ENCODE data around the gene ARID5B. TPM values are rescaled to one million over a fixed set of nuclear protein-coding genes. Genes with fewer than 3 reads are reported as not detected.

Gene ARID5B
- total RNA-seq, 2 experiments from 2014 or later = 49.2 to 51.3 TPM

- no peak for TF ChIP-seq CTCF (IDR thresholded peaks at IDR 0.05)
- Histone ChIP-seq H3K27ac (ENCODE audit: low read depth in 1 of 2, low read length in 2 of 2) (no peak overlapping the region), H3K27me3 (ENCODE audit: control insufficient read depth in 1 of 2, insufficient read depth in 2 of 2, low read length in 2 of 2) (no peaks in the 10 kb centered on the region), H3K4me3 (ENCODE audit: low read length) (no peak overlapping the region), H3K4me1 (ENCODE audit: insufficient read depth, low read length) (peaks cover 12% of the 10 kb centered on the region), H3K36me3 (ENCODE audit: insufficient read depth, low read length) (peaks cover 35% of the 10 kb centered on the region), H3K9me3 (ENCODE audit: control insufficient read depth in 1 of 2, insufficient read depth in 1 of 2, low read length in 2 of 2) (no peaks in the 10 kb centered on the region)
- no peaks in the 10 kb centered on the region for H3K27me3 Mint-ChIP-seq
- peaks cover 5% of the 10 kb centered on the region for H3K9me3 Mint-ChIP-seq
- peaks cover 52% of the 10 kb centered on the region for H3K4me1 Mint-ChIP-seq (ENCODE audit: low read depth)
- POLR2A ChIA-PET = no interaction called here
- H3K36me3 Mint-ChIP-seq (ENCODE audit: low read depth) = peaks cover 78% of the 10 kb centered on the region
- no peak overlapping the region for H3K27ac Mint-ChIP-seq
- no peak for DNase-seq
- CTCF ChIA-PET = interaction anchor here (0.9 kb wide), 1 partner anchor 15 kb away, joined by 4 read pairs; no protein-coding TSS in a partner anchor
- intact Hi-C loops (cut with DNase I, micrococcal nuclease) = no loop called here
- no peak for ATAC-seq (ENCODE audit: poor library complexity)
- no peak overlapping the region for H3K4me3 Mint-ChIP-seq
Observed at GRCh38 chr10:61967298-61967697, 65.8 kb downstream of the ARID5B start.

DNA sequence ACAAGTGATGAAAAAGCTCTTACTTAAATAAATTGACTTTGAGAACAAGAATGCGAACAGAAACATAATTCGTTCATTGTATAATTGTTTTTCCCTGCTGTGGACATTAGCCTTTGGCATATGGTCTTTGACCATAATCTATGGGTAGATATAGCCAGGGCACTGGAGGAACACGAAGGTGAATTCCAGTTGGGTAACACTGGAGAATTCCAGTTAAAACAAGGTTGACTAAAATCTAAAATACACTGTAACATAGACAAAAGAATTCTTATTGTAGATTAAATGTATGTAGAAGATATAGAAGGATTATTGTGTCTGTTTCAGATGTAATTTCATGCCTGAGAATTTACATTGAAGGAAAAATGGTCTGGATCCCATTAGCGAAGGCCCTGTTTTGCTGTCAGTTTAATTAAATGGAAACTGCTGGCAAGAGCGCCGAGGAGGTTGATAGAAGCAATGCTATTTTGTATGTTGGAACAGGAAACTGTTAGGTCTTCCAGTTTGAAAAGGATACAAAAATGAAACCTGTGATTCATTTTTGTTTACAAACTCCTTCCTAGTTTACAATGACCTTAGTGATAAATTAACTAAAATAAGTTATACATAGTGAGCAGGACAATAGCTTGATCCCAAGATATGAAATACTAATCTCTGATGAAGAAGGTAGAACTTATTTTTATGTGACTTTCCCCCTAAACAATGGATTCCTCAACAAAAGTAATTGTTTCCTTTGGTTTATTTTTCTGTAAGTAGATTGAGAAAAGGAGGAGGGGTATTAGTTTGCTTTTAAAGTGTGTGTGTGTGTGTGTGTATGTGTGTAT is 68.9 kb downstream of the ARID5B start:
- Mint-ChIP-seq H3K4me1 (ENCODE audit: low read depth) (peaks cover 56% of the 10 kb centered on the region), H3K9me3 (peaks cover 5% of the 10 kb centered on the region), H3K27ac (peak overlapping the region; percentile 43), H3K27me3 (no peaks in the 10 kb centered on the region), H3K36me3 (ENCODE audit: low read depth) (peaks cover 74% of the 10 kb centered on the region), H3K4me3 (no peak overlapping the region)
- TF ChIP-seq CTCF (IDR thresholded peaks at IDR 0.05) = no peak
- Histone ChIP-seq H3K27ac (ENCODE audit: low read depth in 1 of 2, low read length in 2 of 2) (no peak overlapping the region), H3K9me3 (ENCODE audit: control insufficient read depth in 1 of 2, insufficient read depth in 1 of 2, low read length in 2 of 2) (no peaks in the 10 kb centered on the region), H3K4me1 (ENCODE audit: insufficient read depth, low read length) (no peaks in the 10 kb centered on the region), H3K36me3 (ENCODE audit: insufficient read depth, low read length) (peaks cover 27% of the 10 kb centered on the region), H3K27me3 (ENCODE audit: control insufficient read depth in 1 of 2, insufficient read depth in 2 of 2, low read length in 2 of 2) (no peaks in the 10 kb centered on the region), H3K4me3 (ENCODE audit: low read length) (no peak overlapping the region)
- ChIA-PET POLR2A (interaction anchor here (3.0 kb wide), 1 partner anchor 68 kb away, joined by 6 read pairs; no protein-coding TSS in a partner anchor), CTCF (no interaction called here)
- DNase-seq (no peak), ATAC-seq (ENCODE audit: poor library complexity) (no peak)
- intact Hi-C loops (cut with DNase I, micrococcal nuclease) = no loop called here

DNA sequence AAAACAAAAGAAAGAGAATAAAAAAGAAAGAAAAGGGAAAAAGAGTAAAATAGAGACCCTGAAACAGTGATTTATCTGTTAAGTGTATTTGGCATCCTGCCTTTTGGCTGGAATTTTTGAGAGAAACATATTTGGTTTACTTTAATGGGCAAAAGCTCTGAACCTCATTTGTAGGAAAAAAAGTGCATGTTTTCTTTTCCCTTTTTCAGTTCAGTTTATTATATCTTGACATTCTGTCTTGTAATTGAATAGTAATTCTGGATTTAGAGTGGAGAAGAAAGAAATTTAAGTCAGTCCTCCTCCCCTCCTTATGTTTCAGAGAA is 69.5 kb downstream of the ARID5B start:
- Histone ChIP-seq H3K36me3 (ENCODE audit: insufficient read depth, low read length) (peaks cover 27% of the 10 kb centered on the region), H3K4me3 (ENCODE audit: low read length) (no peak overlapping the region), H3K27ac (ENCODE audit: low read depth in 1 of 2, low read length in 2 of 2) (no peak overlapping the region), H3K4me1 (ENCODE audit: insufficient read depth, low read length) (no peaks in the 10 kb centered on the region), H3K27me3 (ENCODE audit: control insufficient read depth in 1 of 2, insufficient read depth in 2 of 2, low read length in 2 of 2) (no peaks in the 10 kb centered on the region), H3K9me3 (ENCODE audit: control insufficient read depth in 1 of 2, insufficient read depth in 1 of 2, low read length in 2 of 2) (no peaks in the 10 kb centered on the region)
- Mint-ChIP-seq H3K4me1 (ENCODE audit: low read depth) (peaks cover 56% of the 10 kb centered on the region), H3K36me3 (ENCODE audit: low read depth) (peaks cover 76% of the 10 kb centered on the region), H3K27ac (peak overlapping the region; percentile 43), H3K4me3 (no peak overlapping the region), H3K27me3 (no peaks in the 10 kb centered on the region), H3K9me3 (peaks cover 5% of the 10 kb centered on the region)
- no peak for TF ChIP-seq CTCF (IDR thresholded peaks at IDR 0.05)
- no peak for DNase-seq
- intact Hi-C loops (cut with DNase I, micrococcal nuclease) = no loop called here
- POLR2A ChIA-PET = interaction anchor here (0.6 to 3.0 kb wide), 2 partner anchors 66 to 69 kb away, joined by 4 to 6 read pairs; no protein-coding TSS in a partner anchor
- CTCF ChIA-PET = no interaction called here
- no peak for ATAC-seq (ENCODE audit: poor library complexity)
